ENCODE measurements around the gene KLC1. TPM values are rescaled to one million over a fixed set of nuclear protein-coding genes. Genes with fewer than 3 reads are reported as not detected.

The KLC1 gene
- total and polyA plus RNA-seq, 10 of the 15 experiments (the other 5 are each of a cell fraction or from before 2014, with no cell fraction given): 5.5 to 137 (median 76.1) TPM

- CTCF ChIA-PET: interaction anchor here (1.4 to 2.3 kb wide), 2 partner anchors 8 to 9 kb away, joined by 5 to 13 read pairs; no protein-coding TSS in a partner anchor
- Histone ChIP-seq H3K36me3 (ENCODE audit: control insufficient read depth in 2 of 2, insufficient read depth in 2 of 2, low read length in 1 of 2) (peaks cover 13 to 43% of the 10 kb centered on the region in 2 experiments), H3K9ac (ENCODE audit: control insufficient read depth, insufficient read depth, low read length) (no peak overlapping the region), H3K4me2 (ENCODE audit: control insufficient read depth, insufficient read depth) (no peak overlapping the region), H3K4me1 (ENCODE audit: control insufficient read depth, insufficient read depth, low read length) (peaks cover 38% of the 10 kb centered on the region), H2AFZ (ENCODE audit: control insufficient read depth, low read depth, low read length) (no peak overlapping the region), H3K9me3 (replicated peaks; ENCODE audit: control insufficient read depth, insufficient read depth, low read length) (no peaks in the 10 kb centered on the region), H3K27me3 (replicated peaks in 1 of 2; ENCODE audit: control insufficient read depth in 2 of 2, insufficient read depth in 2 of 2, low read length in 1 of 2) (no peaks in the 10 kb centered on the region), H3K27ac (ENCODE audit: control insufficient read depth, insufficient read depth) (no peak overlapping the region), H3K4me3 (no peak overlapping the region), H4K20me1 (ENCODE audit: control insufficient read depth, insufficient read depth) (no peaks in the 10 kb centered on the region), H3K79me2 (ENCODE audit: control insufficient read depth, insufficient read depth, low read length) (peaks cover 11% of the 10 kb centered on the region)
- in situ Hi-C loops (cut with MboI) (no loop called here), intact Hi-C loops (cut with micrococcal nuclease; ENCODE audit: unreplicated experiment) (loop anchor here (2.0 kb wide), 1 partner anchor 115 kb away; no protein-coding TSS in a partner anchor)
- TF ChIP-seq BHLHE40 (IDR thresholded peaks at IDR 0.05; ENCODE audit: borderline replicate concordance in 1 of 2, low read depth in 2 of 2, low read length in 1 of 2): no peak
- POLR2A ChIA-PET: interaction anchor here (0.6 kb wide), 1 partner anchor 157 kb away, joined by 3 read pairs; no protein-coding TSS in a partner anchor
- no peak for FAIRE-seq
- BruUV-seq (replicated peaks): no TSS peak
- WGBS (ENCODE audit: insufficient coverage, insufficient replicate concordance, low lambda C conversion rate, missing lambda C conversion rate): 100% methylated on average over 4 of the region's 4 CpGs
- ATAC-seq: no peak
- DNase-seq (ENCODE audit: low read depth, low spot score): no peak
- RAD21 ChIA-PET (ENCODE audit: unreplicated experiment): interaction anchor here (2.0 kb wide), 1 partner anchor 8 kb away, joined by 7 read pairs; no protein-coding TSS in a partner anchor
- SMC1A ChIA-PET (ENCODE audit: uncharacterized antibody, unreplicated experiment): no interaction called here
Measured at GRCh38 chr14:103687712-103688111, 58.7 kb downstream of the KLC1 start.

GRCh38 chr14:103688441-103688840 is 59.4 kb downstream of the KLC1 start:
- ChIA-PET POLR2A (interaction anchor here (0.6 kb wide), 1 partner anchor 156 kb away, joined by 3 read pairs; no protein-coding TSS in a partner anchor), CTCF (interaction anchor here (0.6 to 2.3 kb wide), 2 partner anchors 8 to 1783 kb away, joined by 3 to 13 read pairs; no protein-coding TSS in a partner anchor), RAD21 (ENCODE audit: unreplicated experiment) (interaction anchor here (1.7 to 2.0 kb wide), 2 partner anchors 8 to 26 kb away, joined by 7 to 9 read pairs; partner anchors contain the start of genes XRCC3 and ZFYVE21), SMC1A (ENCODE audit: uncharacterized antibody, unreplicated experiment) (no interaction called here)
- ATAC-seq (no peak), DNase-seq (ENCODE audit: low read depth, low spot score) (no peak), FAIRE-seq (no peak)
- peaks cover 8 to 36% of the 10 kb centered on the region in 2 experiments for H3K36me3 ChIP-seq (ENCODE audit: control insufficient read depth in 2 of 2, insufficient read depth in 2 of 2, low read length in 1 of 2)
- H3K27ac ChIP-seq (ENCODE audit: control insufficient read depth, insufficient read depth): peak overlapping the region; percentile 97
- H3K4me3 ChIP-seq: no peak overlapping the region
- H3K4me1 ChIP-seq (ENCODE audit: control insufficient read depth, insufficient read depth, low read length): peaks cover 38% of the 10 kb centered on the region
- peaks cover 11% of the 10 kb centered on the region for H3K79me2 ChIP-seq (ENCODE audit: control insufficient read depth, insufficient read depth, low read length)
- intact Hi-C loops (cut with micrococcal nuclease; ENCODE audit: unreplicated experiment) (loop anchor here (2.0 kb wide), 1 partner anchor 116 kb away; no protein-coding TSS in a partner anchor), in situ Hi-C loops (cut with MboI) (no loop called here)
- no TSS peak for BruUV-seq (replicated peaks)
- H3K4me2 ChIP-seq (ENCODE audit: control insufficient read depth, insufficient read depth): no peak overlapping the region
- 93% methylated on average over 5 of the region's 5 CpGs for WGBS (ENCODE audit: insufficient coverage, insufficient replicate concordance, low lambda C conversion rate, missing lambda C conversion rate)
- peak overlapping the region; percentile 53; the same call in 1 of the 2 replicates for H3K9ac ChIP-seq (ENCODE audit: control insufficient read depth, insufficient read depth, low read length)
- no peaks in the 10 kb centered on the region for H3K27me3 ChIP-seq (replicated peaks in 1 of 2; ENCODE audit: control insufficient read depth in 2 of 2, insufficient read depth in 2 of 2, low read length in 1 of 2)
- no peak overlapping the region for H2AFZ ChIP-seq (ENCODE audit: control insufficient read depth, low read depth, low read length)
- no peaks in the 10 kb centered on the region for H3K9me3 ChIP-seq (replicated peaks; ENCODE audit: control insufficient read depth, insufficient read depth, low read length)
- no peaks in the 10 kb centered on the region for H4K20me1 ChIP-seq (ENCODE audit: control insufficient read depth, insufficient read depth)
- no peak for TF ChIP-seq STAT1 (conservative IDR thresholded peaks at IDR 0.05)
- no peak for TF ChIP-seq PRDM15 (CRISPR knock-in tag; IDR thresholded peaks at IDR 0.05)
- TF ChIP-seq SUPT20H (IDR thresholded peaks at IDR 0.05; ENCODE audit: borderline replicate concordance, control insufficient read depth, low read depth, low read length): no peak
- TF ChIP-seq RB1 (IDR thresholded peaks at IDR 0.05; ENCODE audit: borderline replicate concordance): no peak
- no peak for TF ChIP-seq SKIL (IDR thresholded peaks at IDR 0.05; ENCODE audit: low read depth, poor library complexity, severe bottlenecking)
- no peak for TF ChIP-seq RFX5 (IDR thresholded peaks at IDR 0.05; ENCODE audit: low read depth, low read length)
- TF ChIP-seq SMAD5 (IDR thresholded peaks at IDR 0.05; ENCODE audit: low read depth): no peak
- TF ChIP-seq ZSCAN29 (IDR thresholded peaks at IDR 0.05): no peak

Measured in GM12878 (cell line).